ENCODE measurements around the gene TRIM3. TPM values are rescaled to one million over a fixed set of nuclear protein-coding genes. Genes with fewer than 3 reads are reported as not detected.

TRIM3 gene
- total and polyA plus RNA-seq, 2 donors (not counting 1 experiment from before 2014, with no cell fraction given) = 11.4 to 20.1 TPM

DNA sequence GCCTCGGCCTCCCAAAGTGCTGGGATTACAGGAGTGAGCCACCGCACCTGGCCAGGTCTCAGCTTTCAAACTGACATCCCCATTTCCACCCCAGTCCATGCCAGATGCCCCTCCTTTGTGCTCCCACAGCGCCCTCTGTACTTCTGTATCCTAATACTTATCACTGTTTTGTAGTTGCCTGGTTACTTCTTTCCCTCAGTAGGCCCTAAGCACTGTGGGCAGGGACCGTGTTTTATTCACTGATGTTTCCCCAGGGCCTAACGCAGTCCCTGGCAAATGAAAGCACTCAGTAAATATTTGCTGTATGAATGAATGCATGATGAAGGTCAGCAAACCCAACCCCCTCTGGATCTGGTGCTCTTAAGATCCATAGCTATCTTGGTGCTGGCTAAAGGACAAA, 2.2 kb upstream of the TRIM3 start:
- Mint-ChIP-seq H3K4me3 (no peak overlapping the region), H3K27me3 (no peaks in the 10 kb centered on the region), H3K27ac (no peak overlapping the region), H3K4me1 (peaks cover 36% of the 10 kb centered on the region), H3K9me3 (ENCODE audit: insufficient read depth) (no peaks in the 10 kb centered on the region)
- Histone ChIP-seq H3K27me3 (replicated peaks in 1 of 4; ENCODE audit: control extremely low read depth in 1 of 4, control insufficient read depth in 3 of 4, insufficient read depth in 4 of 4, low read length in 3 of 4) (no peaks in the 10 kb centered on the region), H3K4me2 (replicated peaks; ENCODE audit: low read depth, low read length, poor library complexity, severe bottlenecking) (no peak overlapping the region), H3K4me3 (ENCODE audit: control extremely low read depth in 1 of 5, extremely low read depth in 1 of 5, insufficient read depth in 1 of 5, low read depth in 2 of 5, low read length in 4 of 5) (no peak overlapping the region), H3K36me3 (replicated peaks in 1 of 2; ENCODE audit: control extremely low read depth in 1 of 2, control insufficient read depth in 1 of 2, extremely low read depth in 1 of 2, insufficient read depth in 2 of 2, low read length in 1 of 2) (peaks cover 0 to 17% of the 10 kb centered on the region in 2 experiments), H2AFZ (ENCODE audit: insufficient read depth, low read depth, low read length, poor library complexity, severe bottlenecking) (no peak overlapping the region), H3K79me2 (ENCODE audit: control insufficient read depth, insufficient read depth, low read length) (peaks cover 14% of the 10 kb centered on the region), H3K9ac (ENCODE audit: low read length) (no peak overlapping the region), H3K27ac (ENCODE audit: low read length in 2 of 2) (peak overlapping the region in 1 of 2 donors; percentile 34), H3K4me1 (ENCODE audit: control insufficient read depth in 2 of 2, insufficient read depth in 2 of 2, low read length in 2 of 2) (peaks cover 14 to 26% of the 10 kb centered on the region in 2 donors), H3K9me3 (ENCODE audit: control extremely low read depth in 1 of 3, control insufficient read depth in 2 of 3, insufficient read depth in 1 of 3, low read length in 2 of 3) (no peaks in the 10 kb centered on the region), H4K20me1 (ENCODE audit: control insufficient read depth, insufficient read depth, low read length, poor library complexity, severe bottlenecking) (no peaks in the 10 kb centered on the region)
- intact Hi-C loops (cut with micrococcal nuclease) = no loop called here
- TF ChIP-seq EZH2 (IDR thresholded peaks at IDR 0.05; ENCODE audit: borderline replicate concordance, insufficient read depth, low read depth, low read length, poor library complexity, severe bottlenecking) (no peak), CTCF (IDR thresholded peaks at IDR 0.05) (no peak)
- ATAC-seq (ENCODE audit: low read depth) = no peak
- 100% methylated on average over 2 of the region's 5 CpGs for WGBS (ENCODE audit: insufficient coverage)
- no peak for DNase-seq
- CTCF ChIA-PET = interaction anchor here (1.4 to 1.5 kb wide), 2 partner anchors 9 to 97 kb away, joined by 3 to 6 read pairs; no protein-coding TSS in a partner anchor
- POLR2A ChIA-PET = no interaction called here

DNA sequence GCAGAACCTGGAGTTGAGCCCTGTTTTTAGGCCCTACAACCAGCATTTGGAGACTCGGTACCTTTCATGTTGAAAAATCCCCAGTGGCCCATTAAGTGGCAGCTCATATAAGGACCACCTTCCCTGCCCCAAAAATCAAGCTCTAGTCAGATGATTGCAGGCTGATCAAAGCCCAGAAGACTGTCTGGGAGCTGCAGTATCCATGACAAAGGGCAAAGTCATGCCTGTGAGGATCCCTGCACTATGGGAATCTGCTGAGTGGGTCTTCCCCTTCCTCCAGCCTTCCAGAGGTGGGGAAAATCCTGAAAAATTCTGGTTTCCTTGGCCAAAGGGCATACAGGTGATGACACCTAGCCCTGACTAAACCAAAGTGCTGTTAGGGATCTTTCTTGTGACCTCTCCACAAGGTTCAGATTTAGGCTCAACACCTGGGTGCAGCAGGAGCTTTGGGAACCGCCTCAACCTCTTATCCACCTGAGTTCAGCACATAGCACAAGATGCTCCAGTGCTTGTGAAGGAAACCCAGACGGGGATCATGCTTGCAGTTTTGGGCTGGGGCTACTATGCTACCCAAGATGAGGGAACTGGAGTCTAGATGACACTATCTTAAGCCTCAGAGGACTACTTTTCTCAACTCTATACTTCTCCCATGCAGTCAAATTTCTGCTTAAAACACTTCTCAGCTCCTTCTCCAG, 1.2 kb upstream of the TRIM3 start:
- H3K27me3 Mint-ChIP-seq = no peaks in the 10 kb centered on the region
- H3K4me3 Mint-ChIP-seq = peak overlapping the region; percentile 82
- H3K27ac ChIP-seq (ENCODE audit: low read length in 2 of 2) = peak overlapping the region; percentile 20 to 76
- POLR2A ChIA-PET = interaction anchor here (1.4 kb wide), 1 partner anchor 85 kb away, joined by 4 read pairs; the partner anchor contains the start of gene SMPD1
- TF ChIP-seq EZH2 (IDR thresholded peaks at IDR 0.05; ENCODE audit: borderline replicate concordance, insufficient read depth, low read depth, low read length, poor library complexity, severe bottlenecking) = no peak
- TF ChIP-seq CTCF (IDR thresholded peaks at IDR 0.05) = no peak
- ATAC-seq (ENCODE audit: low read depth) (no peak), DNase-seq (peak; percentile 32)
- WGBS (ENCODE audit: insufficient coverage) = 76% methylated on average over 3 of the region's 3 CpGs
- H3K36me3 ChIP-seq (replicated peaks in 1 of 2; ENCODE audit: control extremely low read depth in 1 of 2, control insufficient read depth in 1 of 2, extremely low read depth in 1 of 2, insufficient read depth in 2 of 2, low read length in 1 of 2) = peaks cover 0 to 17% of the 10 kb centered on the region in 2 experiments
- H3K27ac Mint-ChIP-seq = peak overlapping the region; percentile 81
- H3K27me3 ChIP-seq (replicated peaks in 1 of 4; ENCODE audit: control extremely low read depth in 1 of 4, control insufficient read depth in 3 of 4, insufficient read depth in 4 of 4, low read length in 3 of 4) = peaks cover 0 to 5% (median 0%) of the 10 kb centered on the region in 4 experiments
- no peak overlapping the region for H3K4me3 ChIP-seq (ENCODE audit: control extremely low read depth in 1 of 5, extremely low read depth in 1 of 5, insufficient read depth in 1 of 5, low read depth in 2 of 5, low read length in 4 of 5)
- H3K9ac ChIP-seq (ENCODE audit: low read length) = no peak overlapping the region
- H3K9me3 Mint-ChIP-seq (ENCODE audit: insufficient read depth) = no peaks in the 10 kb centered on the region
- H3K4me2 ChIP-seq (replicated peaks; ENCODE audit: low read depth, low read length, poor library complexity, severe bottlenecking) = no peak overlapping the region
- no peak overlapping the region for H2AFZ ChIP-seq (ENCODE audit: insufficient read depth, low read depth, low read length, poor library complexity, severe bottlenecking)
- H3K79me2 ChIP-seq (ENCODE audit: control insufficient read depth, insufficient read depth, low read length) = peaks cover 4% of the 10 kb centered on the region
- intact Hi-C loops (cut with micrococcal nuclease) = no loop called here
- peaks cover 27% of the 10 kb centered on the region for H3K4me1 Mint-ChIP-seq
- H3K4me1 ChIP-seq (ENCODE audit: control insufficient read depth in 2 of 2, insufficient read depth in 2 of 2, low read length in 2 of 2) = peaks cover 8 to 17% of the 10 kb centered on the region in 2 donors
- no peaks in the 10 kb centered on the region for H4K20me1 ChIP-seq (ENCODE audit: control insufficient read depth, insufficient read depth, low read length, poor library complexity, severe bottlenecking)
- CTCF ChIA-PET = interaction anchor here (1.2 to 2.8 kb wide), 4 partner anchors 10 to 96 kb away, joined by 3 to 9 read pairs (median 5); no protein-coding TSS in a partner anchor
- H3K9me3 ChIP-seq (ENCODE audit: control extremely low read depth in 1 of 3, control insufficient read depth in 2 of 3, insufficient read depth in 1 of 3, low read length in 2 of 3) = no peaks in the 10 kb centered on the region
